Endodermal cell (in vitro differentiated cells): ENCODE results near the gene FBLIM1. TPM values are rescaled to one million over a fixed set of nuclear protein-coding genes. Genes with fewer than 3 reads are reported as not detected.

Source experiments
- DNase-seq: peaks from one replicate; pipeline ENCODE4 v3.0.0-alpha.2; 2017
- H3K27ac ChIP-seq: 2 replicates; pipeline ENCODE4 v1.5.1; 2013; ENCODE audit warnings: mild to moderate bottlenecking, low read depth, low read length, moderate library complexity
- H3K27me3 ChIP-seq: 2 replicates; pipeline ENCODE4 v1.6.1; 2013; ENCODE audit warnings: mild to moderate bottlenecking, low read length, moderate library complexity; ENCODE audit not compliant: insufficient read depth, control insufficient read depth, poor library complexity, severe bottlenecking
- H3K36me3 ChIP-seq: 2 replicates; pipeline ENCODE4 v1.7.0; 2013; ENCODE audit warnings: mild to moderate bottlenecking, low read length, moderate library complexity; ENCODE audit not compliant: control insufficient read depth, insufficient read depth
- H3K4me1 ChIP-seq: one replicate; pipeline ENCODE4 v1.7.0; 2013; ENCODE audit warnings: low read length; ENCODE audit not compliant: control insufficient read depth, insufficient read depth
- H3K4me3 ChIP-seq: 2 replicates; pipeline ENCODE4 v1.5.1; 2013; ENCODE audit warnings: mild to moderate bottlenecking, low read length, moderate library complexity
- H3K9ac ChIP-seq: 2 replicates; pipeline ENCODE4 v1.6.1; 2013; ENCODE audit warnings: mild to moderate bottlenecking, low read length, moderate library complexity; ENCODE audit not compliant: poor library complexity, severe bottlenecking; ENCODE audit errors: extremely low read depth
- H3K9me3 ChIP-seq: 2 replicates; pipeline ENCODE4 v1.6.1; 2013; ENCODE audit warnings: mild to moderate bottlenecking, low read length, moderate library complexity; ENCODE audit not compliant: control insufficient read depth
- H3K27ac Mint-ChIP-seq: 2 replicates; pipeline ENCODE4 v1.8.0; 2020; ENCODE audit warnings: mixed read lengths
- H3K27me3 Mint-ChIP-seq: 2 replicates; pipeline ENCODE4 v1.8.0; 2021; ENCODE audit warnings: mild to moderate bottlenecking, mixed read lengths; ENCODE audit not compliant: insufficient read depth
- H3K36me3 Mint-ChIP-seq: 2 replicates; pipeline ENCODE4 v1.8.0; 2020; ENCODE audit warnings: low read depth, mixed read lengths
- H3K4me1 Mint-ChIP-seq: 2 replicates; pipeline ENCODE4 v1.8.0; 2020; ENCODE audit warnings: mixed read lengths
- H3K4me3 Mint-ChIP-seq: 2 replicates; pipeline ENCODE4 v1.8.0; 2020; ENCODE audit warnings: mild to moderate bottlenecking, moderate library complexity, mixed read lengths
- H3K9me3 Mint-ChIP-seq: 2 replicates; pipeline ENCODE4 v1.8.0; 2020; ENCODE audit warnings: mild to moderate bottlenecking, mixed read lengths
- CTCF ChIP-seq: fragments of 200-600 bp; sonication (generic); conservative IDR thresholded peaks from 2 replicates; pipeline ENCODE4 v1.5.0; 2021; ENCODE audit warnings: antibody characterized with exemption, mild to moderate bottlenecking
- WGBS, 2 experiments: methylation state at CpG; one replicate each; pipeline versions ENCODE4 v1.1.5 to v1.1.7; 2013; ENCODE audit warnings: missing lambda C conversion rate in 2 of 2, mixed read lengths in 1 of 2; ENCODE audit not compliant: insufficient coverage in 1 of 2, insufficient read length in 1 of 2; 5-methylcytosine and 5-hydroxymethylcytosine counted together
- total RNA-seq, 2 donors: library from RNA; stranded (reverse); fragmentation: NEBNext Ultra II Directional in 1 of 2; extraction: Animal tissue kit (Norgen Biotek cat#: 25700) in 1 of 2; gene quantifications; 2 replicates in 1 of 2; 3 replicates in 1 of 2; pipeline ENCODE4 v1.2.1, GENCODE V29; 2021

The FBLIM1 gene
- total RNA-seq, 2 donors from 2014 or later: 58.4 to 60.6 TPM

DNA sequence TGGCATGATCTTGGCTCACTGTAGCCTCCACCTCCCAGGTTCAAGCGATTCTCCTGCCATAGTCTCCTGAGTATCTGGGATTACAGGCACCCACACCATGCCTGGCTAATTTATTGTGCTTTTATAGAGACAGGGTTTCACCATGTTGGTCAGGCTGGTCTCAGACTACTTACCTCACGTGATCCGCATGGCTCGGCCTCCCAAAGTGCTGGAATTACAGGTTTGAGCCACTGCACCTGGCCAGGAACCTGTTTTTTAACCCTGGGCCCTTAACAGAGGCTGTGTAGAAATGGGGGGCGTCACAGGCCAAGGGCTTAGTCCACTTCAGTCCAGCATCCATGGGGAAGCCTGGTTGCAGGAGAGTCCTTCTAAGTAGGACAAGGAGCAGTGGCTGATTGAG is 9.3 kb downstream of the FBLIM1 start:
- 96 to 97% methylated on average over 5 of the region's 5 CpGs for WGBS, 2 experiments
- H3K36me3 Mint-ChIP-seq: peaks cover 56% of the 10 kb centered on the region
- TF ChIP-seq CTCF: no peak
- H3K27me3 Mint-ChIP-seq: no peaks in the 10 kb centered on the region
- no peak overlapping the region for H3K27ac Mint-ChIP-seq
- H3K9me3 ChIP-seq: no peaks in the 10 kb centered on the region
- H3K9me3 Mint-ChIP-seq: no peaks in the 10 kb centered on the region
- no peaks in the 10 kb centered on the region for H3K27me3 ChIP-seq
- DNase-seq: no peak
- H3K4me3 Mint-ChIP-seq: no peak overlapping the region
- no peak overlapping the region for H3K27ac ChIP-seq
- no peak overlapping the region for H3K4me3 ChIP-seq
- H3K36me3 ChIP-seq: peaks cover 78% of the 10 kb centered on the region
- H3K4me1 ChIP-seq: no peaks in the 10 kb centered on the region
- no peak overlapping the region for H3K9ac ChIP-seq
- H3K4me1 Mint-ChIP-seq: peaks cover 6% of the 10 kb centered on the region

GRCh38 chr1:15768388-15768787 is 9.8 kb downstream of the FBLIM1 start:
- H3K27me3 Mint-ChIP-seq: no peaks in the 10 kb centered on the region
- H3K4me1 Mint-ChIP-seq: peaks cover 6% of the 10 kb centered on the region
- H3K9me3 ChIP-seq: no peaks in the 10 kb centered on the region
- H3K4me3 Mint-ChIP-seq: no peak overlapping the region
- peaks cover 60% of the 10 kb centered on the region for H3K36me3 Mint-ChIP-seq
- no peaks in the 10 kb centered on the region for H3K27me3 ChIP-seq
- peaks cover 82% of the 10 kb centered on the region for H3K36me3 ChIP-seq
- no peak overlapping the region for H3K27ac ChIP-seq
- no peak overlapping the region for H3K27ac Mint-ChIP-seq
- no peak for TF ChIP-seq CTCF
- no peaks in the 10 kb centered on the region for H3K4me1 ChIP-seq
- WGBS, 2 experiments: 92 to 95% methylated on average over 4 to 7 of the region's 7 CpGs
- no peak overlapping the region for H3K4me3 ChIP-seq
- no peak for DNase-seq
- no peak overlapping the region for H3K9ac ChIP-seq
- H3K9me3 Mint-ChIP-seq: no peaks in the 10 kb centered on the region

DNA sequence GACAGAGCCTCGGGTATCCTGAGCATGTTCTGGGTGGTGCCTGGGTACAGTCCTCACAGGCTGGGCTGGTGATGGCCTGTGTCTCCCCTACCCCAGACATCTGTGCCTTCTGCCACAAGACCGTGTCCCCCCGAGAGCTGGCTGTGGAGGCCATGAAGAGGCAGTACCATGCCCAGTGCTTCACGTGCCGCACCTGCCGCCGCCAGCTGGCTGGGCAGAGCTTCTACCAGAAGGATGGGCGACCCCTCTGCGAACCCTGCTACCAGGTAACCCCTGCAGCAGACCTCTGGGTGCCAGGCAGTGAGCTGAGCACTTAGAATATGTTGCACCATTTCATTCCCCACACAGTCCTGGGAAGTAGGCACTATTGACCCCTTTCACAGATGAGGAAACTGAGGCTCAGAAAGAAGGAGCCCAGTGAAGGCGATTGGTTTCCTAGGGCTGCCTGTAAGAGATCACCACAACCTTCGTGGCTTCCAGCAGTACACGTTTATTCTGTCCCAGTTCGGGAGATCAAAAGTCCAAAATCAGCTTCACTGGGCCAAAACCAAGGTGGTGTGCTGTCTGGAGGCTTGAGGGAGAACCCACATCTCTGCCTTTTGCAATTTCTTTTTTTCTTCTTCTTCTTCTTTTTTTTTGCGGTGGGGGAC is 11.8 kb downstream of the FBLIM1 start:
- H3K4me1 ChIP-seq: no peaks in the 10 kb centered on the region
- Mint-ChIP-seq H3K27me3 (no peaks in the 10 kb centered on the region), H3K27ac (no peak overlapping the region), H3K4me1 (no peaks in the 10 kb centered on the region), H3K4me3 (no peak overlapping the region), H3K36me3 (peaks cover 60% of the 10 kb centered on the region), H3K9me3 (no peaks in the 10 kb centered on the region)
- 95 to 97% methylated on average over 10 to 14 of the region's 14 CpGs for WGBS, 2 experiments
- H3K27me3 ChIP-seq: no peaks in the 10 kb centered on the region
- no peak overlapping the region for H3K27ac ChIP-seq
- no peak overlapping the region for H3K4me3 ChIP-seq
- TF ChIP-seq CTCF: no peak
- peaks cover 80% of the 10 kb centered on the region for H3K36me3 ChIP-seq
- no peak for DNase-seq
- no peak overlapping the region for H3K9ac ChIP-seq
- H3K9me3 ChIP-seq: no peaks in the 10 kb centered on the region
